ENCODE measurements around the gene TRAK1.

DNA sequence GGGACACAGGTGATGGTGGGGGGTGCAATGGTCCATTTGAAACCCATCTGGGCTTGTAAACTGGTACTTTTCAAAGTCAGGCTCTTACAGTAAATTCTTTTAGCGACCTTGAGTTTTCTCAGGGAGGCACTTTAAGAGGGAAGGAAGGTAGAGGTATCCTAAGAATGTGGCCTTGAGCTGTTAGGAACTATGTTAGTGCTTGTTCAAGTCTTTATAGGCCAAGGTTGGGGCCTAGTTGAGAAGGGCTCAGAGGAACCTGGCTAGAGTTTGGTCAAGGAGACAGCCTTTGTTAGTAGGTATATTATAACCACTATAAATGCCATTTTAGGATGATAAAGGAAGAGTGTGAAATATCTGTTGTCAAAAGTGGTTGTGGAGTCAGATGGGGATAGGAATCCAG lies 184.1 kb downstream of the TRAK1 start:
- TF ChIP-seq, protein P1, sequence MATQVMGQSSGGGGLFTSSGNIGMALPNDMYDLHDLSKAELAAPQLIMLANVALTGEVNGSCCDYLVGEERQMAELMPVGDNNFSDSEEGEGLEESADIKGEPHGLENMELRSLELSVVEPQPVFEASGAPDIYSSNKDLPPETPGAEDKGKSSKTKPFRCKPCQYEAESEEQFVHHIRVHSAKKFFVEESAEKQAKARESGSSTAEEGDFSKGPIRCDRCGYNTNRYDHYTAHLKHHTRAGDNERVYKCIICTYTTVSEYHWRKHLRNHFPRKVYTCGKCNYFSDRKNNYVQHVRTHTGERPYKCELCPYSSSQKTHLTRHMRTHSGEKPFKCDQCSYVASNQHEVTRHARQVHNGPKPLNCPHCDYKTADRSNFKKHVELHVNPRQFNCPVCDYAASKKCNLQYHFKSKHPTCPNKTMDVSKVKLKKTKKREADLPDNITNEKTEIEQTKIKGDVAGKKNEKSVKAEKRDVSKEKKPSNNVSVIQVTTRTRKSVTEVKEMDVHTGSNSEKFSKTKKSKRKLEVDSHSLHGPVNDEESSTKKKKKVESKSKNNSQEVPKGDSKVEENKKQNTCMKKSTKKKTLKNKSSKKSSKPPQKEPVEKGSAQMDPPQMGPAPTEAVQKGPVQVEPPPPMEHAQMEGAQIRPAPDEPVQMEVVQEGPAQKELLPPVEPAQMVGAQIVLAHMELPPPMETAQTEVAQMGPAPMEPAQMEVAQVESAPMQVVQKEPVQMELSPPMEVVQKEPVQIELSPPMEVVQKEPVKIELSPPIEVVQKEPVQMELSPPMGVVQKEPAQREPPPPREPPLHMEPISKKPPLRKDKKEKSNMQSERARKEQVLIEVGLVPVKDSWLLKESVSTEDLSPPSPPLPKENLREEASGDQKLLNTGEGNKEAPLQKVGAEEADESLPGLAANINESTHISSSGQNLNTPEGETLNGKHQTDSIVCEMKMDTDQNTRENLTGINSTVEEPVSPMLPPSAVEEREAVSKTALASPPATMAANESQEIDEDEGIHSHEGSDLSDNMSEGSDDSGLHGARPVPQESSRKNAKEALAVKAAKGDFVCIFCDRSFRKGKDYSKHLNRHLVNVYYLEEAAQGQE (IDR thresholded peaks at IDR 0.05; ENCODE audit: insufficient replicate concordance, low read depth): no peak
- TF ChIP-seq CTCF (IDR thresholded peaks at IDR 0.05; ENCODE audit: insufficient read depth, low read length): no peak
